GM23338 (cell line): ENCODE data around the gene RSPO1. TPM values are rescaled to one million over a fixed set of nuclear protein-coding genes. Genes with fewer than 3 reads are reported as not detected.

Source experiments
- ATAC-seq: fragments of 200-7000 bp; cut with Tn5 transposase; 3 replicates; pipeline ENCODE4 v1.9.1; 2020
- DNase-seq: peaks from one replicate; pipeline ENCODE4 v3.0.0-alpha.2; 2015; ENCODE audit warnings: low spot score
- H2AFZ ChIP-seq: fragments of 200-600 bp; sonication (generic); 2 replicates; pipeline ENCODE4 v1.8.0; 2016; ENCODE audit warnings: antibody characterized with exemption, mild to moderate bottlenecking, moderate library complexity
- H3F3A ChIP-seq: fragments of 200-600 bp; sonication (generic); replicated peaks from 2 replicates; pipeline ENCODE4 v1.8.0; 2017; ENCODE audit warnings: antibody characterized with exemption, mixed run types, low read depth
- H3K27ac ChIP-seq: fragments of 200-600 bp; sonication (generic); 2 replicates; pipeline ENCODE4 v1.6.1; 2016; ENCODE audit warnings: low read depth
- H3K27me3 ChIP-seq: fragments of 200-600 bp; sonication (generic); 2 replicates; pipeline ENCODE4 v1.8.0; 2016; ENCODE audit warnings: mild to moderate bottlenecking, mixed run types, moderate library complexity; ENCODE audit not compliant: insufficient read depth
- H3K36me3 ChIP-seq: fragments of 200-600 bp; sonication (generic); 2 replicates; pipeline ENCODE4 v1.8.0; 2016; ENCODE audit warnings: mild to moderate bottlenecking; ENCODE audit not compliant: insufficient read depth
- H3K4me1 ChIP-seq: fragments of 200-600 bp; sonication (generic); 2 replicates; pipeline ENCODE4 v1.8.0; 2016; ENCODE audit warnings: mild to moderate bottlenecking, moderate library complexity; ENCODE audit not compliant: insufficient read depth
- H3K4me2 ChIP-seq: fragments of 200-600 bp; sonication (generic); 2 replicates; pipeline ENCODE4 v1.7.1; 2017; ENCODE audit warnings: mixed run types
- H3K4me3 ChIP-seq: fragments of 200-600 bp; sonication (generic); 2 replicates; pipeline ENCODE4 v1.6.1; 2016; ENCODE audit warnings: mixed run types
- H3K79me2 ChIP-seq: fragments of 200-600 bp; sonication (generic); replicated peaks from 2 replicates; pipeline ENCODE4 v1.8.0; 2017; ENCODE audit warnings: mild to moderate bottlenecking; ENCODE audit not compliant: insufficient read depth
- H3K9me2 ChIP-seq: fragments of 200-600 bp; sonication (generic); 2 replicates; pipeline ENCODE4 v1.8.0; 2017; ENCODE audit not compliant: insufficient read depth
- H4K20me1 ChIP-seq: fragments of 200-600 bp; sonication (generic); replicated peaks from 2 replicates; pipeline ENCODE4 v1.8.0; 2017; ENCODE audit warnings: mild to moderate bottlenecking; ENCODE audit not compliant: insufficient read depth
- H3K27ac Mint-ChIP-seq: 2 replicates; pipeline ENCODE4 v1.8.0; 2020; ENCODE audit warnings: inconsistent platforms, mild to moderate bottlenecking, moderate library complexity, mixed read lengths
- H3K27me3 Mint-ChIP-seq: 3 replicates; pipeline ENCODE4 v1.8.0; 2022; ENCODE audit warnings: low read depth, mild to moderate bottlenecking, moderate library complexity, mixed read lengths, inconsistent platforms; ENCODE audit not compliant: insufficient read depth, poor library complexity
- H3K36me3 Mint-ChIP-seq: 3 replicates; pipeline ENCODE4 v1.8.0; 2021; ENCODE audit warnings: low read depth, mild to moderate bottlenecking, inconsistent platforms, moderate library complexity, mixed read lengths
- H3K4me1 Mint-ChIP-seq: 3 replicates; pipeline ENCODE4 v1.8.0; 2020; ENCODE audit warnings: mild to moderate bottlenecking, inconsistent platforms, mixed read lengths
- H3K4me3 Mint-ChIP-seq: 3 replicates; pipeline ENCODE4 v1.8.0; 2021; ENCODE audit warnings: moderate library complexity, mild to moderate bottlenecking, inconsistent platforms, mixed read lengths
- H3K9me3 Mint-ChIP-seq: 3 replicates; pipeline ENCODE4 v1.8.0; 2020; ENCODE audit warnings: moderate library complexity, mild to moderate bottlenecking, inconsistent platforms, mixed read lengths
- CREB1 ChIP-seq: fragments of 250-450 bp; sonication (Bioruptor Pico); IDR thresholded peaks from 2 replicates; pipeline ENCODE4 v1.5.0; 2020; ENCODE audit warnings: low read depth, mild to moderate bottlenecking, moderate library complexity
- CTCF ChIP-seq, 2 experiments: fragments of 200-600 bp in 1 of 2; sonication (generic) in 1 of 2; conservative IDR thresholded peaks; 2 replicates each; pipeline versions ENCODE4 v1.5.1 to v1.6.1; 2016 to 2017; ENCODE audit warnings: antibody characterized with exemption in 2 of 2, low read depth in 2 of 2, mild to moderate bottlenecking in 2 of 2, moderate library complexity in 1 of 2
- EZH2 ChIP-seq: fragments of 200-600 bp; sonication (generic); IDR thresholded peaks from one replicate; pipeline ENCODE4 v1.8.0; 2017; ENCODE audit warnings: antibody characterized with exemption, mild to moderate bottlenecking, low read depth; ENCODE audit not compliant: unreplicated experiment
- EZH2phosphoT487 ChIP-seq: fragments of 200-600 bp; sonication (generic); IDR thresholded peaks from one replicate; pipeline ENCODE4 v1.8.1; 2018; ENCODE audit warnings: antibody characterized with exemption; ENCODE audit not compliant: unreplicated experiment
- JUNB ChIP-seq: IDR thresholded peaks from one replicate; pipeline ENCODE4 v1.6.1; 2016; ENCODE audit warnings: antibody characterized with exemption; ENCODE audit not compliant: unreplicated experiment
- NANOG ChIP-seq: IDR thresholded peaks from 2 replicates; pipeline ENCODE4 v1.6.1; 2016; ENCODE audit warnings: antibody characterized with exemption, borderline replicate concordance
- ZNF114 ChIP-seq: fragments of 250-450 bp; sonication (Bioruptor Pico); IDR thresholded peaks from 2 replicates; pipeline ENCODE4 v1.5.0; 2020; ENCODE audit warnings: mild to moderate bottlenecking, moderate library complexity
- ZNF331 ChIP-seq: fragments of 250-450 bp; sonication (Bioruptor Pico); IDR thresholded peaks from 2 replicates; pipeline ENCODE4 v1.5.0; 2020; ENCODE audit warnings: low read depth, mild to moderate bottlenecking, moderate library complexity
- ZNF462 ChIP-seq: fragments of 250-450 bp; sonication (Bioruptor Pico); IDR thresholded peaks from 2 replicates; pipeline ENCODE4 v1.5.0; 2020; ENCODE audit warnings: mild to moderate bottlenecking, moderate library complexity
- polyA plus RNA-seq: library from polyadenylated mRNA; unstranded; fragments of >200 nt; fragmentation: Nextera tagmentation; extraction: Ambion mirVana; gene quantifications from 2 replicates; pipeline ENCODE4 v1.2.1, GENCODE V29; 2016
- total RNA-seq: library from RNA; depleted of rRNA; stranded (reverse); fragments of >200 nt; shearing (Covaris generic); gene quantifications from 2 replicates; pipeline ENCODE4 v1.2.3, GENCODE V29; 2014

RSPO1 gene
- total and polyA plus RNA-seq, 2 experiments from 2014 or later = 0.11 TPM; not detected in 1

DNA sequence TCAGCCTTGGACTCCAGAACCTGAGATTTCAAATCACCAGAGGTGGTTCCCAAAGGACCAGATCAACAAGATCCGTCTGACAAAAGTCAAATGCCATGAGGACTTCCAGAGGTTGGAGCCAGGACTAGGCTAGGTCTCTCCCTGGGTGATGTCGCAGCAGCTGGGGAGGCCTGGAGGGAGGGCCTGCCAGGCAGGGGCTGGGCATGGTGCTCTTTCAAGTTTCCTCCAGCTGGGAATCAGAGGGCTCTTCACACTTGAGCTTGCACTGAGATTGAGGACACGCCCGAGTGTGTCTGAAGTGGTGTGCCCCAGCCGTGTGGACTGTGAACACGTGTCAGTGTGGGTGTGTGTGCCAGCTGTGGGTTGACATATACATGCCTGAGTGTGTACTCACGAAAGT, 21.3 kb upstream of the RSPO1 start:
- Histone ChIP-seq H3K27me3 (no peaks in the 10 kb centered on the region), H4K20me1 (no peaks in the 10 kb centered on the region), H3K4me3 (no peak overlapping the region), H3F3A (no peaks in the 10 kb centered on the region), H3K4me1 (peaks cover 9% of the 10 kb centered on the region; the same call in 1 of the 2 replicates), H3K27ac (no peak overlapping the region), H3K9me2 (no peaks in the 10 kb centered on the region), H3K4me2 (no peak overlapping the region), H3K36me3 (no peaks in the 10 kb centered on the region), H2AFZ (no peak overlapping the region), H3K79me2 (no peaks in the 10 kb centered on the region)
- no peak overlapping the region for H3K27ac Mint-ChIP-seq
- peaks cover 10% of the 10 kb centered on the region for H3K4me1 Mint-ChIP-seq
- H3K36me3 Mint-ChIP-seq = no peaks in the 10 kb centered on the region
- H3K4me3 Mint-ChIP-seq = no peak overlapping the region
- TF ChIP-seq ZNF331 (CRISPR knock-in tag) (no peak), CTCF (conservative IDR thresholded peaks at IDR 0.05; ENCODE audit: low read depth in 2 of 2) (no peak), EZH2phosphoT487 (no peak), NANOG (no peak), ZNF114 (no peak), JUNB (no peak), CREB1 (CRISPR knock-in tag) (no peak), ZNF462 (CRISPR knock-in tag) (no peak), EZH2 (no peak)
- DNase-seq (no peak), ATAC-seq (no peak)
- no peaks in the 10 kb centered on the region for H3K9me3 Mint-ChIP-seq
- H3K27me3 Mint-ChIP-seq = peaks cover 14% of the 10 kb centered on the region
